SK-N-SH treated with all-trans-retinoic acid at 6 μM for 48 hours (cell line): ENCODE measurements around the gene FER.

ENCODE experiments used
- ATAC-seq: fragments of 200-7000 bp; cut with Tn5 transposase; 3 replicates; pipeline ENCODE4 v1.9.1; 2020; ENCODE audit warnings: mild to moderate bottlenecking, moderate library complexity
- ARNTL ChIP-seq: fragments of 450-650 bp; formaldehyde crosslinking; IDR thresholded peaks from 2 replicates; pipeline ENCODE4 v1.5.0; 2020; ENCODE audit warnings: low read depth, mild to moderate bottlenecking, moderate library complexity, borderline replicate concordance
- CSDC2 ChIP-seq: fragments of 250-450 bp; sonication (Bioruptor Pico); IDR thresholded peaks from 2 replicates; pipeline ENCODE4 v1.5.0; 2020; ENCODE audit warnings: mild to moderate bottlenecking, moderate library complexity
- CSRNP3 ChIP-seq: fragments of 250-450 bp; sonication (Bioruptor Pico); IDR thresholded peaks from 2 replicates; pipeline ENCODE4 v1.5.1; 2021; ENCODE audit warnings: mild to moderate bottlenecking, moderate library complexity
- ESRRG ChIP-seq: fragments of 250-450 bp; sonication (Bioruptor Pico); IDR thresholded peaks from 2 replicates; pipeline ENCODE4 v1.6.1; 2021; ENCODE audit warnings: mild to moderate bottlenecking
- GLIS3 ChIP-seq: fragments of 250-450 bp; sonication (Bioruptor Pico); IDR thresholded peaks from 2 replicates; pipeline ENCODE4 v1.5.0; 2020; ENCODE audit warnings: mild to moderate bottlenecking, moderate library complexity
- OSR1 ChIP-seq: fragments of 250-450 bp; sonication (Bioruptor Pico); IDR thresholded peaks from 2 replicates; pipeline ENCODE4 v1.8.0; 2022; ENCODE audit warnings: moderate library complexity, mild to moderate bottlenecking, inconsistent platforms
- RARB ChIP-seq: fragments of 250-450 bp; sonication (Bioruptor Pico); IDR thresholded peaks from 2 replicates; pipeline ENCODE4 v1.8.0; 2021; ENCODE audit warnings: mild to moderate bottlenecking, moderate library complexity
- SNAI2 ChIP-seq: fragments of 250-450 bp; sonication (Bioruptor Pico); IDR thresholded peaks from 2 replicates; pipeline ENCODE4 v1.5.0; 2020; ENCODE audit warnings: mild to moderate bottlenecking, moderate library complexity
- TCF4 ChIP-seq: fragments of 250-450 bp; sonication (Bioruptor Pico); IDR thresholded peaks from 2 replicates; pipeline ENCODE4 v1.8.0; 2021; ENCODE audit warnings: mild to moderate bottlenecking, moderate library complexity, borderline replicate concordance
- TOX ChIP-seq: fragments of 250-450 bp; sonication (Bioruptor Pico); IDR thresholded peaks from 2 replicates; pipeline ENCODE4 v1.8.0; 2021; ENCODE audit warnings: mild to moderate bottlenecking, moderate library complexity, borderline replicate concordance
- ZC3H10 ChIP-seq: fragments of 250-450 bp; sonication (Bioruptor Pico); IDR thresholded peaks from 2 replicates; pipeline ENCODE4 v1.5.1; 2021; ENCODE audit warnings: mild to moderate bottlenecking, moderate library complexity
- ZFP3 ChIP-seq: fragments of 250-450 bp; sonication (Bioruptor Pico); IDR thresholded peaks from 2 replicates; pipeline ENCODE4 v1.5.0; 2020; ENCODE audit warnings: mild to moderate bottlenecking, moderate library complexity
- ZFP30 ChIP-seq: fragments of 450-650 bp; formaldehyde crosslinking; IDR thresholded peaks from 2 replicates; pipeline ENCODE4 v1.5.0; 2022; ENCODE audit warnings: mild to moderate bottlenecking, moderate library complexity
- ZNF70 ChIP-seq: fragments of 450-650 bp; formaldehyde crosslinking; IDR thresholded peaks from 2 replicates; pipeline ENCODE4 v1.5.0; 2020; ENCODE audit warnings: mild to moderate bottlenecking, moderate library complexity
- ZNF8 ChIP-seq: fragments of 450-650 bp; formaldehyde crosslinking; IDR thresholded peaks from 2 replicates; pipeline ENCODE4 v1.5.0; 2020; ENCODE audit warnings: mild to moderate bottlenecking, moderate library complexity
- TF ChIP-seq, protein P1 (sequence below): fragments of 250-450 bp; sonication (Bioruptor Pico); IDR thresholded peaks from 2 replicates; pipeline ENCODE4 v1.8.0; 2021; ENCODE audit warnings: low read depth, mild to moderate bottlenecking, moderate library complexity, borderline replicate concordance
- TF ChIP-seq, protein P2 (sequence below): fragments of 250-450 bp; sonication (Bioruptor Pico); IDR thresholded peaks from 2 replicates; pipeline ENCODE4 v1.8.0; 2020; ENCODE audit warnings: mild to moderate bottlenecking, moderate library complexity, borderline replicate concordance
- TF ChIP-seq, protein P3 (sequence below): fragments of 250-450 bp; sonication (Bioruptor Pico); IDR thresholded peaks from 2 replicates; pipeline ENCODE4 v1.5.0; 2020; ENCODE audit warnings: mild to moderate bottlenecking, moderate library complexity

The FER gene

DNA sequence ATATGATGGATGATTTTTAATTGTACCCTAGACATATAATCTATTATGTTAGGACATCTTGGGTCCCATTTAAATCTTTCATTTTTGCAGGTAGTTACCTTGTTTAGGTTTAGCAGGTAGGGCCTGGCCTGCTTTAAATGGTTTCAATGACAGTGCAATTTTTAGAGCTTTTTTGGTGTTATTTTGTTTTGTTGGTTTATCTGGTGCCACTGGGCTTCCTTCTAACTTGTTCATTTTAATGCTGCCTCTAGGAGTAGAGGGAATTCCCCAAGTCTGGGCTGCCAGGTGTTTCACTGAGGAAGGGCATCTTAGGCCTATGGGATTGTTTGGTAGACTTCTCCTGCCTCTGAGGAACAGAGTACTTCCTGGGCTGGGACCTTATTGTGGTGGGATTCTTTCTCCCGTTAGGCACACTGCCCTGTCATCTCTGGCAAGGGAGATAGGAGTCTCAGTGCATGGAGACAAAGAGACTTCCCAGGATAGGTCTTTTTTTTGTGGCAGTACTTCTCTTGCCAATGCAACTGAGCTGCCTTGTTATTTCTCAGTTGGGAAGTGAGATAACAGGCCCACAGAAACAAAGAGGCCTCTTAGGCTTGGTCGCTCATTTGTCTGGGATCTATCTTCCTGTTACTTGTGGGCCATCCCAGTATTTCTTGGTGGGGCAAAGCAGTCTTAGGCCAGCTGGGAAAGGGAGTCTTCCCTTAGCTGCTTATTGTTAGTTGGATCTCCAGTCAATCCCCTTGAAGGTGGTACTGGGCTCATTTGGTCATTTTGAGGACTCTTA lies 282.9 kb downstream of the FER start:
- ATAC-seq, result no peak

DNA sequence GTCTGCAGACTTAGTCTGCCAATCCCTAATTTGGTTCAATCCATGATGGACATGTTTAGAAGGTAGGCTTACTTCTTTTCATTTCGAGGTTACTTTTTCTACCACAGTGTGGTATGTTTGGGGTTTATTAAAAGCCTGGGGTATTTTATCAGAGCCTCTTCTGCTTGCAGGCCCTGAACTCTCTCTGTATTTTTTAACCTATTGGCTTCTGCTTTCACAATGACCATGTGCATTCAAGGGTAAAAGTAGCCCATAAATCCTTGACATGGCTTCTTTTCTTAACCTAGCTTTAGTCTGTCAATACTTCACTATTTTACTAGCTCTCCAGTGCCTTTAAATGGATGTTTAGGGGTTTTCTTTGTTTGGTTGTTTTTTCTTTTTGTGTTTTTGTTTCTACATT lies 286.6 kb downstream of the FER start:
- no peak for TF ChIP-seq SNAI2 (CRISPR knock-in tag)
- TF ChIP-seq, protein P1, sequence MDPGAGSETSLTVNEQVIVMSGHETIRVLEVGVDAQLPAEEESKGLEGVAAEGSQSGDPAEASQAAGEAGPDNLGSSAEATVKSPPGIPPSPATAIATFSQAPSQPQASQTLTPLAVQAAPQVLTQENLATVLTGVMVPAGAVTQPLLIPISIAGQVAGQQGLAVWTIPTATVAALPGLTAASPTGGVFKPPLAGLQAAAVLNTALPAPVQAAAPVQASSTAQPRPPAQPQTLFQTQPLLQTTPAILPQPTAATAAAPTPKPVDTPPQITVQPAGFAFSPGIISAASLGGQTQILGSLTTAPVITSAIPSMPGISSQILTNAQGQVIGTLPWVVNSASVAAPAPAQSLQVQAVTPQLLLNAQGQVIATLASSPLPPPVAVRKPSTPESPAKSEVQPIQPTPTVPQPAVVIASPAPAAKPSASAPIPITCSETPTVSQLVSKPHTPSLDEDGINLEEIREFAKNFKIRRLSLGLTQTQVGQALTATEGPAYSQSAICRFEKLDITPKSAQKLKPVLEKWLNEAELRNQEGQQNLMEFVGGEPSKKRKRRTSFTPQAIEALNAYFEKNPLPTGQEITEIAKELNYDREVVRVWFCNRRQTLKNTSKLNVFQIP, result no peak
- no peak for TF ChIP-seq CSDC2 (CRISPR knock-in tag)
- no peak for TF ChIP-seq ESRRG
- TF ChIP-seq, protein P2, sequence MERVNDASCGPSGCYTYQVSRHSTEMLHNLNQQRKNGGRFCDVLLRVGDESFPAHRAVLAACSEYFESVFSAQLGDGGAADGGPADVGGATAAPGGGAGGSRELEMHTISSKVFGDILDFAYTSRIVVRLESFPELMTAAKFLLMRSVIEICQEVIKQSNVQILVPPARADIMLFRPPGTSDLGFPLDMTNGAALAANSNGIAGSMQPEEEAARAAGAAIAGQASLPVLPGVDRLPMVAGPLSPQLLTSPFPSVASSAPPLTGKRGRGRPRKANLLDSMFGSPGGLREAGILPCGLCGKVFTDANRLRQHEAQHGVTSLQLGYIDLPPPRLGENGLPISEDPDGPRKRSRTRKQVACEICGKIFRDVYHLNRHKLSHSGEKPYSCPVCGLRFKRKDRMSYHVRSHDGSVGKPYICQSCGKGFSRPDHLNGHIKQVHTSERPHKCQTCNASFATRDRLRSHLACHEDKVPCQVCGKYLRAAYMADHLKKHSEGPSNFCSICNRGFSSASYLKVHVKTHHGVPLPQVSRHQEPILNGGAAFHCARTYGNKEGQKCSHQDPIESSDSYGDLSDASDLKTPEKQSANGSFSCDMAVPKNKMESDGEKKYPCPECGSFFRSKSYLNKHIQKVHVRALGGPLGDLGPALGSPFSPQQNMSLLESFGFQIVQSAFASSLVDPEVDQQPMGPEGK (CRISPR knock-in tag), result no peak
- no peak for TF ChIP-seq ARNTL
- TF ChIP-seq ZC3H10 (CRISPR knock-in tag), result no peak
- no peak for TF ChIP-seq GLIS3 (CRISPR knock-in tag)
- TF ChIP-seq CSRNP3 (CRISPR knock-in tag), result no peak

More for the DNA sequence above, 282.9 kb downstream of the FER start:
- TF ChIP-seq CSDC2 (CRISPR knock-in tag) (no peak), ZFP3 (CRISPR knock-in tag) (no peak), ESRRG (no peak), CSRNP3 (CRISPR knock-in tag) (no peak), TOX (CRISPR knock-in tag) (no peak), ARNTL (no peak), SNAI2 (CRISPR knock-in tag) (no peak), ZNF70 (CRISPR knock-in tag) (no peak), OSR1 (CRISPR knock-in tag) (no peak)

DNA sequence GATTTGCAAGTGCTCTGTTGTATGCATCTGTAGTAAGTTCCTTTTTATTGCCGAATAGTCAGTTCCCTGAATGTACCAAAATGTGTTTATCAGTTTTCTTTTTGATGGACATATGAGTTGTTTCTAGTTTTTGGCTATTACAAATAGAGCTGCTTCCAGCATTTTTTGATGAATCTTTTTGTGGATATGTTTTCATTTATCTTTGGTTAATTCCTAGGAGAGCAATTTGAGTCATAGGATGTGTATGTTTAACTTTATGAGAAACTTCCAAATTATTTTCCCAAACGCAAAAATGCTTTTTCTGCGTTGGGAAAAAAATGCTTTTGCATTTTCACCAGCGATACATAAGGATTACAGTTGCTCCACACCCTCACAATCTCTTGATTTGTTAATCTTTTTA lies 287.7 kb downstream of the FER start:
- no peak for TF ChIP-seq ZNF70 (CRISPR knock-in tag)
- TF ChIP-seq, protein P1, result no peak
- TF ChIP-seq ZNF8, result no peak
- TF ChIP-seq, protein P2 (CRISPR knock-in tag), result no peak
- TF ChIP-seq RARB (CRISPR knock-in tag), result no peak
- no peak for TF ChIP-seq OSR1 (CRISPR knock-in tag)
- no peak for TF ChIP-seq GLIS3 (CRISPR knock-in tag)
- TF ChIP-seq, protein P3, sequence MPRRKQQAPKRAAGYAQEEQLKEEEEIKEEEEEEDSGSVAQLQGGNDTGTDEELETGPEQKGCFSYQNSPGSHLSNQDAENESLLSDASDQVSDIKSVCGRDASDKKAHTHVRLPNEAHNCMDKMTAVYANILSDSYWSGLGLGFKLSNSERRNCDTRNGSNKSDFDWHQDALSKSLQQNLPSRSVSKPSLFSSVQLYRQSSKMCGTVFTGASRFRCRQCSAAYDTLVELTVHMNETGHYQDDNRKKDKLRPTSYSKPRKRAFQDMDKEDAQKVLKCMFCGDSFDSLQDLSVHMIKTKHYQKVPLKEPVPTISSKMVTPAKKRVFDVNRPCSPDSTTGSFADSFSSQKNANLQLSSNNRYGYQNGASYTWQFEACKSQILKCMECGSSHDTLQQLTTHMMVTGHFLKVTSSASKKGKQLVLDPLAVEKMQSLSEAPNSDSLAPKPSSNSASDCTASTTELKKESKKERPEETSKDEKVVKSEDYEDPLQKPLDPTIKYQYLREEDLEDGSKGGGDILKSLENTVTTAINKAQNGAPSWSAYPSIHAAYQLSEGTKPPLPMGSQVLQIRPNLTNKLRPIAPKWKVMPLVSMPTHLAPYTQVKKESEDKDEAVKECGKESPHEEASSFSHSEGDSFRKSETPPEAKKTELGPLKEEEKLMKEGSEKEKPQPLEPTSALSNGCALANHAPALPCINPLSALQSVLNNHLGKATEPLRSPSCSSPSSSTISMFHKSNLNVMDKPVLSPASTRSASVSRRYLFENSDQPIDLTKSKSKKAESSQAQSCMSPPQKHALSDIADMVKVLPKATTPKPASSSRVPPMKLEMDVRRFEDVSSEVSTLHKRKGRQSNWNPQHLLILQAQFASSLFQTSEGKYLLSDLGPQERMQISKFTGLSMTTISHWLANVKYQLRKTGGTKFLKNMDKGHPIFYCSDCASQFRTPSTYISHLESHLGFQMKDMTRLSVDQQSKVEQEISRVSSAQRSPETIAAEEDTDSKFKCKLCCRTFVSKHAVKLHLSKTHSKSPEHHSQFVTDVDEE (CRISPR knock-in tag), result no peak
- TF ChIP-seq TCF4 (CRISPR knock-in tag), result no peak
- no peak for TF ChIP-seq ZFP30 (CRISPR knock-in tag)
- ATAC-seq, result no peak

More for the DNA sequence above, 286.6 kb downstream of the FER start:
- no peak for ATAC-seq
